Stimulated activated CD4-positive, alpha-beta T cell treated with anti-CD3 and anti-CD28 coated beads, Interleukin-2, amount 100 ng/mL, for 48 hours (primary cell): Measurements from ENCODE around the gene SYNJ2.
A peak's percentile ranks its signal among the peaks of the same experiment; 100 is the strongest.

Source experiments
- DNase-seq, 2 donors: peaks; one replicate each; pipeline ENCODE4 v3.0.0-alpha.2; 2020

Gene SYNJ2

GRCh38 chr6:157982102-157982562, 469 bp downstream of the SYNJ2 start:
- peak in 1 of 2 donors; percentile 21 for DNase-seq

DNA sequence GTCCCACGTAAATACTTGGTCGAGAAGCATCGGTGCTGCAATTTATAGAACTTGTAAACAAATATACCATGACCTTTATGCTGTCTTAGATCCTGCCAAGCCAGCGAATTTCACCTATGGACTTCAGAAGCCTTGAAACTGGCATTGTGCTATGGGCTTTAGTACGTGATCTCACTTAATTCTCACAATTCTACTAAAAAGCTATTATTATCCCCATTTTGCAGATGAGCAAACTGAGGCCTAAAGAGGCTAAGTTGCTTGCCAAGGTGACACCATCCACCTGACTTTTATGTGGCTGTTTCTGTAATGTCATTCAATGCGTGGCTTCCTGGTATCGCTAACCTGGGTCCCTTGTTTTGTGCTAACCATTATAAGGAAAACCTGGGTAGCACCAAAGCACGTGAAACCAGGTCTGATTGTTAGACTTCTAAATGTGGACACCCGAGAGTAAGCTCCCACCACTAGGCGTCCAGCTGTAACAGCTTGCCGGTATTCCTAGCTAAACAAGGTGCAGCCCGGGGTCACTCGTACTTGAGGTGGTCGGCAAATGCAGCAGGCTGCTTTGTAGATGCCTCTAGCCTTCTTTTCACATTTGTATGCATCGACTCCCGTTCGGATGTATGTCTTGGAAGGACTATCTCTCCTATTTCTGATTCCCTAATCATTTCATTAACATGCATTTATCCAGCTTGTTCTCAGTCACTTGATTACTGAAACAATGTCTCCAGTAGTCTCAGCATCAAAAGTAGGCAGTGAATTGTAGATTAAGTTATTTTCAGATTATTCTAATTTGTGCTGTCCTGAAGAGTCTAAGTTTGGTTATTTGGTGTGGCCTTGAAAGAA, 1.1 kb downstream of the SYNJ2 start:
- DNase-seq: no peak

DNA sequence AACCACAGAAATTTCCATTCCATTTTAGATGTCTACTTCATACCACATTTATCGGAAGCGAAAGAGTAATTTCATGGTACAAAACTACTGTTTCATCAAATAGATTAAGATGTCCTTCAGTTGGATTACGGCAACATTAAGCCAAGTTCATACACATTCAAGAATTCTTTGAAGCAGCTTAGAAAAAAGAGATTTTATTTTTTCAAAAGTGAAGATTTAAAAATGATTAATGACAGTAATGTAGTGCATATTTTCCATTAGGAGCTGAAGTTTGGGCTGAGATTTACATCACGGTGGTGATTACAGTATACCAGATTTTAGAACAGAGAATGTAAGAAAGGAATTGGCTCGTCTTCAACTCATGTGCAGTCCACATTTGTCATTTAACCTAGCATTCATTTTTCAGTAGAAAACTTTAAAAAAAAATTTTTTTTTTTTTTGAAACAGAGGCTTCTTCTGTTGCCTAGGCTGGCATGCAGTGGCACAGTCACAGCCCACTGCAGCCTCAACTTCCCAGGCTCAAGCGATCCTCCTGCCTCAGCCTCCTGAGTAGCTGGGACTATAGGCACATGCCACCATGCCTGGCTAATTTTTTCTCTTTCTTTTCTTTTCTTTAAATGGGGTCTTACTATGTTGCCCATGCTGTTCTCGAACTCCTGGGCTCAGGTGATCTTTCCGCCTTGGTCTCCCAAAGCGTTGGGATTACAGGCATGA, 1.9 kb downstream of the SYNJ2 start:
- no peak for DNase-seq

GRCh38 chr6:157984128-157984527, 2.5 kb downstream of the SYNJ2 start:
- no peak for DNase-seq

DNA sequence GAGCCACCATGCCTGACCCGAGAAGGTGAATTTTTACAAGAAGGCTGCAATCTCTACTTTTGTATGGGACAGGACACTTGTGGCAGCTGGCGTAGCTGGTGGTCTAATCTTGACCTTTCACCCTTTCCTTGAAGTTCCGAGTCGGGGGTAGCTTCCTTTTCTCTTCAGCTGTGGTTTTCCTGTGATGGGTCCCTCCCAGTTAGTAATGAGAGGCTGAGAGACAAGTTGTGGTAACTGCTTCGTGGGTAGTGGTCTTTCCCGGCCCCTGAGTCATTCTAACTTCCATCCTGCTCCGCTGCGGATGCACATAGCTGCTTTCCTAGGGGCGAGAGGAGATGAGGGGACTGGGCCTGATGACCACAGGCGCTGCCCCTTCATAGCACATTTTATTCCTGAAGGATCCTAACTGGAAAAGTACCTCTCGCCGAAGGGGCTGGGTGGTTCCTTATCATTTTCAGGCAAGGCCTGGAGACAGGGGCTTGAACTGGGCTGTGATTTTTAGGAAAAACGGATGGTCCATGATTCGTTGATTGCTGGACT, 3.1 kb downstream of the SYNJ2 start:
- DNase-seq: no peak

GRCh38 chr6:157985378-157986155, 3.9 kb downstream of the SYNJ2 start:
- DNase-seq: no peak

- no peak for DNase-seq
Observed at GRCh38 chr6:157987788-157988699, 6.4 kb downstream of the SYNJ2 start.

DNA sequence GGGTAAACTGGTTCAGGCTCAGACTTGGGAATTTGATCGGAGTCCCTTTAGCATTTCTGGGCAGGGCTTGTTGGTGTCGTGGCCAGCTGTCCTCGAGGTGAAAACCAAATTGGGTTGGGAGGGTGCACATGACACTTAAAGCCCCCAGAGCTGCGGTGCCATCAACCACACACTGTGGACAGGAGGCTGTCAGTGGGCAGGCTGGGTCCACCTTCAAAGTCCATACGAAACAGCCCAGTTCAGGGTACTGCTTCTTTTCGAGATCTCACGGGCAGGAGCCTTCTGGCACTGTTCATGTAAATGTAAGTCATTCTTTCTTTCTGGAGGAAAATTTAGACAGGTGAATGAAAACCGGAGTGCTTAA, 7.0 kb downstream of the SYNJ2 start:
- no peak for DNase-seq

DNA sequence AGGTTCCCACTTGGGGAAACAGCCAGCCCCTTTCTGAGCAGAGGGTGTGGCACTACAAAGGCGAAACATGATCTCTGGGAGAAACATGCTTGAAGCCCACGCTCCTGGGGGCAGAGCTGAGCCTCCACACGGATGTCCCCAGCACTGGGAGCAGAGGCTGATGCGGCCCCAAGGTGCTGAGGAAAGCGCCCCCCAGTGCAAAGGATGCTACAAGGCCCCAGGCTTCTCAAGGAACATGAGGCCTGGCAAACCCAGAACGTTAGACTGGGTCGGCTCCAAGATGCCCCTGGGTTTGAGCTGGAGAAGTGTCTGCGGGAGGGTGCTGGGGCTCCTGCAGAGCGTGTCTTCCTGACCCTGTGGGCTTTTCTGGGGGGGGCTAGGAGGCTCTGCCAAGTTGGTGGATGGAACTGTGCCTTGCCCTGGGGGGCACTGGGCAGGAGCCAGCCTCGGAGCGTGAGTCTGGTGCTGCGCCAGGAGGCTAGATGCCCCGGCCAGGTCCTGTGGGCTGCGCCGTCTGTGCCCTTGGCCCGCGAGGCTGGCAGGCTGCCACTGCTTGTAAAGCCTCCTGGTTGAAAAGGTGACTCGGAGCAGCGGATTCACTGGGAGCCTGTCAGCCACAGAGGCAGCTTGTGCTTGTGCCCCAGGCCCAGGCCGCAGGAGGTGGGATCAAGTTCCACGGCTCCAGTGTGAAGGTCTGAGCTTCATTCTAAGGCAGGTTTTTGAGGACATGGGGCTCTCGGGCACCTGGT, 8.1 kb downstream of the SYNJ2 start:
- no peak for DNase-seq

- DNase-seq: no peak
Observed at GRCh38 chr6:157990321-157991066, 8.8 kb downstream of the SYNJ2 start.

DNA sequence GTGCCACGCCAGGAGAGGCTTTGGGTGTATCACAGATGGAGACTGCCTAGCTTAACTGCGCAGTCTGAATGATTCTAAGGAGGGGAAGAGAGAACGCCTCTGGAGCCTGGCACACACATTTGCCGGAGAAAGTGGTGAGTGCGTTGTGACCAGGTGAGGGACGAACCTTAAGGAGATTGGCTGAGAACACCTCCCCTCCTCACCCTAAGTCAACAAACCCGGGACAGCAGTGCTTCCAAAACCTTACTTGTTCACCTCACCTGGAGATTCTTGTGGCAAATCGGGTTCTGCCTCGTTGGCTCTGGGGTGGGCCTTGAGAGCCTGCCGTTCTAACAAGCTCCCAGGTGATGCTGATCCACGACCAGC, 9.4 kb downstream of the SYNJ2 start:
- no peak for DNase-seq

GRCh38 chr6:157993076-157993475, 11.4 kb downstream of the SYNJ2 start:
- no peak for DNase-seq

- no peak for DNase-seq
Observed at GRCh38 chr6:157994125-157994795, 12.6 kb downstream of the SYNJ2 start.

- DNase-seq: no peak
Observed at GRCh38 chr6:157995458-157995857, 13.8 kb downstream of the SYNJ2 start.

- no peak for DNase-seq
Observed at GRCh38 chr6:157996201-157996712, 14.6 kb downstream of the SYNJ2 start.

DNA sequence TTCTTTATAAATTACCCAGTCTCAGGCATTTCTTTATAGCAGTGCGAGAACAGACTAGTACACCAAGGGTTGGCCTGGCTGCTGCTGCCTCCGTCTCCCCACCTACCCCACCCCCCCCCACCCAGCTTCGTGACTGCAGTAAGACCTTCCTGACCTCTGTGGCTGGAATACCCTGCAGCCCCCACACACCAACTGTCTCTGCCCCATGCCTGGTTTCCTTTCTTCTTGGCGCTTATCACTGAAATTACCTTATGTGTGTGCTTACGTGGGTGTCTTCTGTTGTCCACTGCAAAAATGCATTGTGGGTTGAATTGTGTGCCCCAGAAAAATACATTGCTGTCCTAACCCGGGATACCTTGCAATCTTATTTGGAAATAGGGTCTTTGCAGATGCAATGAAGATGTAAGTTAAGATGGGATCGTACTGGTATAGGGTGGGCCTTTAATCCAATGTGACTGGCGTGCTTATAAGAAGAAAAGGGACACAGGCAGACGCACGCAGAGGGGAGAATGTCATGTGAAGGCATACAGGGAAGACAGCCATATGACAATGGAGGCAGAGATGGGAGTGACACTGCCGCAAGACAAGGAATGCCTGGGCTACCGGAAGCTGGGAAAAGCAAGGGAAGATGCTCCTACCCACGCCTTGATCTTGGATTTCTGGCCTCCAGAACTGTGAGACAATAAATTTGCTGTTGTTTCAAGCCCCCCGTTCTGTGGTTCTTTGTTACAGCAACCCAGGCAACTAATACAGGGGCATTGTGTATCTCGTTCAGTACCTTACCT, 15.4 kb downstream of the SYNJ2 start:
- DNase-seq: no peak

DNA sequence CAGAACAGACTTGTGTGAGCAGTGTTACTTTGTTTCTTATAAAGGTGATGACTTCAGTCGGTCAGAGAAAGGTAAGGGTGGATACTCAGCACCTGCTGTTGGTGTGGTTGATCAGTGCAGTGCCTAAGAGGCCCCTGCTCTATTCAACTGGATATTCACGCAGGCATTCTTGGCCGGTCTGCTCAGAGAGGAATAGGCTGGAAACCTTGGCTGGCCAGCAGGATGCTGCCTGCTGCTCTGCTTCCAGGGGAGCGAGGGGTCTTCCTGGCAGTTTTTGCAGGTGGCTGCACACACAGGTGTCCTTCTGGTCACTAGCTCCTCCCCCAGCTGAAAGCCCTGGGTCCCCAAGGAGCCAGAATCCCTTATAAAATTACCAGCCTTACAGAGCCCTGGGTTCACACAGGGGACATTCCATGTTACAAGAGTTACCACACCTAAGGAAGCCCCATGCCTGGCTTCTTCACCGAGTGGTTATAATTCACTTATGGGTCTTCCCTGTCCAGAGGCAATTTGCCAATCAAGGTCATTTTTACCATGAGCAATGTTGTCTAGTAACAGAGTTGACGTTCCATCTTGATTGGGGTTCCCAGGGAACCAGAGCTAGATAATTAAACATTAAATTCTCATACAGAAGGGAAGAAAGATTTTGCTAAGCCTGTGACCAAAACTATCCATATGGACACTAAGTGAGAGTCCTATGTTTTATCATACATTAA, 16.4 kb downstream of the SYNJ2 start:
- no peak for DNase-seq

DNA sequence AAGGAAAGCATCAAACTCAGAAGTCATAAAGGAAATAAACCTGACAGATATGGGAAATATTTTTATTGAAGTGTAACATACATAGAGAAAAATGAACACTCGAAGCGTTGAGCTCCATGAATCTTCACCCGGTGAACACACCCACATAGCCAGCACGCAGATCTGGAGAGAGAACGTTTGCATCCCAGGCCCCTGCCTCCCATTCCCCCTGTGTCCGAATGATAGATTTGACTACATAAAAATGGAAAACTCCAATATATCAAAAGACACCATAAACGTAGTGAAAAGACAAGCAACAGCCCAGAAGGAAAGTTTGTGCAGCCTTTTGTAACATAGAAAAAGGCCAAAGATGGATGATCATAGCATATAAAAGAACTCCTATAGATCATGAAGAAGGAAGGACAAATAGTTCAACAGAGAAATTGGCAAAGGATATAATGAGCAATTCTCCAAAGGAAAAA, 17.1 kb downstream of the SYNJ2 start:
- no peak for DNase-seq
